ENCODE measurements around the gene MRPL34. TPM values are rescaled to one million over a fixed set of nuclear protein-coding genes. Genes with fewer than 3 reads are reported as not detected.
A peak's percentile ranks its signal among the peaks of the same experiment; 100 is the strongest.

Gene MRPL34
- total and polyA plus RNA-seq, 9 of the 15 experiments (the other 6 are each of a cell fraction or from before 2014, with no cell fraction given): 11.5 to 256 (median 72.5) TPM

- TF ChIP-seq ZNF583 (CRISPR knock-in tag; IDR thresholded peaks at IDR 0.05) (no peak), ZNF764 (CRISPR knock-in tag; IDR thresholded peaks at IDR 0.05; ENCODE audit: low read depth) (no peak), ZNF696 (CRISPR knock-in tag; conservative IDR thresholded peaks at IDR 0.05) (no peak), MAFK (IDR thresholded peaks at IDR 0.05; ENCODE audit: low read length) (peak; percentile 25; the same call in 1 of the 2 replicates), MBD2 (IDR thresholded peaks at IDR 0.05; ENCODE audit: borderline replicate concordance, low read depth) (peak; percentile 98), CBX1 (IDR thresholded peaks at IDR 0.05; ENCODE audit: low read depth) (no peak), ZZZ3 (IDR thresholded peaks at IDR 0.05) (no peak), SMARCA5 (IDR thresholded peaks at IDR 0.05) (peak; percentile 100), NFXL1 (CRISPR knock-in tag; IDR thresholded peaks at IDR 0.05) (no peak), ELF4 (CRISPR knock-in tag; IDR thresholded peaks at IDR 0.05) (peak; percentile 85; the same call in 1 of the 2 replicates), EP400 (IDR thresholded peaks at IDR 0.05) (peak; percentile 97), HDAC2 (IDR thresholded peaks at IDR 0.05) (peak; percentile 98), NEUROD1 (IDR thresholded peaks at IDR 0.05; ENCODE audit: borderline replicate concordance, low read depth, low read length, partially characterized antibody) (peak; percentile 98), ZNF217 (CRISPR knock-in tag; IDR thresholded peaks at IDR 0.05) (no peak), CTCFL (IDR thresholded peaks at IDR 0.05; ENCODE audit: borderline replicate concordance, insufficient read depth, low read depth, low read length, poor library complexity, severe bottlenecking) (no peak), ZNF282 (CRISPR knock-in tag; IDR thresholded peaks at IDR 0.05) (no peak), DACH1 (IDR thresholded peaks at IDR 0.05; ENCODE audit: partially characterized antibody) (peak; percentile 18), RBBP5 (IDR thresholded peaks at IDR 0.05; ENCODE audit: borderline replicate concordance, insufficient read depth, low read length, poor library complexity, severe bottlenecking) (peak; percentile 21)
- TF ChIP-seq, protein P1, sequence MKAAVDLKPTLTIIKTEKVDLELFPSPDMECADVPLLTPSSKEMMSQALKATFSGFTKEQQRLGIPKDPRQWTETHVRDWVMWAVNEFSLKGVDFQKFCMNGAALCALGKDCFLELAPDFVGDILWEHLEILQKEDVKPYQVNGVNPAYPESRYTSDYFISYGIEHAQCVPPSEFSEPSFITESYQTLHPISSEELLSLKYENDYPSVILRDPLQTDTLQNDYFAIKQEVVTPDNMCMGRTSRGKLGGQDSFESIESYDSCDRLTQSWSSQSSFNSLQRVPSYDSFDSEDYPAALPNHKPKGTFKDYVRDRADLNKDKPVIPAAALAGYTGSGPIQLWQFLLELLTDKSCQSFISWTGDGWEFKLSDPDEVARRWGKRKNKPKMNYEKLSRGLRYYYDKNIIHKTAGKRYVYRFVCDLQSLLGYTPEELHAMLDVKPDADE (conservative IDR thresholded peaks at IDR 0.05; ENCODE audit: control insufficient read depth, low read depth, low read length): peak; percentile 70
- TF ChIP-seq, protein P2, sequence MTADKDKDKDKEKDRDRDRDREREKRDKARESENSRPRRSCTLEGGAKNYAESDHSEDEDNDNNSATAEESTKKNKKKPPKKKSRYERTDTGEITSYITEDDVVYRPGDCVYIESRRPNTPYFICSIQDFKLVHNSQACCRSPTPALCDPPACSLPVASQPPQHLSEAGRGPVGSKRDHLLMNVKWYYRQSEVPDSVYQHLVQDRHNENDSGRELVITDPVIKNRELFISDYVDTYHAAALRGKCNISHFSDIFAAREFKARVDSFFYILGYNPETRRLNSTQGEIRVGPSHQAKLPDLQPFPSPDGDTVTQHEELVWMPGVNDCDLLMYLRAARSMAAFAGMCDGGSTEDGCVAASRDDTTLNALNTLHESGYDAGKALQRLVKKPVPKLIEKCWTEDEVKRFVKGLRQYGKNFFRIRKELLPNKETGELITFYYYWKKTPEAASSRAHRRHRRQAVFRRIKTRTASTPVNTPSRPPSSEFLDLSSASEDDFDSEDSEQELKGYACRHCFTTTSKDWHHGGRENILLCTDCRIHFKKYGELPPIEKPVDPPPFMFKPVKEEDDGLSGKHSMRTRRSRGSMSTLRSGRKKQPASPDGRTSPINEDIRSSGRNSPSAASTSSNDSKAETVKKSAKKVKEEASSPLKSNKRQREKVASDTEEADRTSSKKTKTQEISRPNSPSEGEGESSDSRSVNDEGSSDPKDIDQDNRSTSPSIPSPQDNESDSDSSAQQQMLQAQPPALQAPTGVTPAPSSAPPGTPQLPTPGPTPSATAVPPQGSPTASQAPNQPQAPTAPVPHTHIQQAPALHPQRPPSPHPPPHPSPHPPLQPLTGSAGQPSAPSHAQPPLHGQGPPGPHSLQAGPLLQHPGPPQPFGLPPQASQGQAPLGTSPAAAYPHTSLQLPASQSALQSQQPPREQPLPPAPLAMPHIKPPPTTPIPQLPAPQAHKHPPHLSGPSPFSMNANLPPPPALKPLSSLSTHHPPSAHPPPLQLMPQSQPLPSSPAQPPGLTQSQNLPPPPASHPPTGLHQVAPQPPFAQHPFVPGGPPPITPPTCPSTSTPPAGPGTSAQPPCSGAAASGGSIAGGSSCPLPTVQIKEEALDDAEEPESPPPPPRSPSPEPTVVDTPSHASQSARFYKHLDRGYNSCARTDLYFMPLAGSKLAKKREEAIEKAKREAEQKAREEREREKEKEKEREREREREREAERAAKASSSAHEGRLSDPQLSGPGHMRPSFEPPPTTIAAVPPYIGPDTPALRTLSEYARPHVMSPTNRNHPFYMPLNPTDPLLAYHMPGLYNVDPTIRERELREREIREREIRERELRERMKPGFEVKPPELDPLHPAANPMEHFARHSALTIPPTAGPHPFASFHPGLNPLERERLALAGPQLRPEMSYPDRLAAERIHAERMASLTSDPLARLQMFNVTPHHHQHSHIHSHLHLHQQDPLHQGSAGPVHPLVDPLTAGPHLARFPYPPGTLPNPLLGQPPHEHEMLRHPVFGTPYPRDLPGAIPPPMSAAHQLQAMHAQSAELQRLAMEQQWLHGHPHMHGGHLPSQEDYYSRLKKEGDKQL (CRISPR knock-in tag; IDR thresholded peaks at IDR 0.05; ENCODE audit: borderline replicate concordance): no peak
Measured at GRCh38 chr19:17336872-17337674, 31.4 kb downstream of the MRPL34 start, which contains the start of gene GTPBP3 (continued).

Measured in K562 (cell line).